ENCODE measurements around the gene PRDM8.

DNA sequence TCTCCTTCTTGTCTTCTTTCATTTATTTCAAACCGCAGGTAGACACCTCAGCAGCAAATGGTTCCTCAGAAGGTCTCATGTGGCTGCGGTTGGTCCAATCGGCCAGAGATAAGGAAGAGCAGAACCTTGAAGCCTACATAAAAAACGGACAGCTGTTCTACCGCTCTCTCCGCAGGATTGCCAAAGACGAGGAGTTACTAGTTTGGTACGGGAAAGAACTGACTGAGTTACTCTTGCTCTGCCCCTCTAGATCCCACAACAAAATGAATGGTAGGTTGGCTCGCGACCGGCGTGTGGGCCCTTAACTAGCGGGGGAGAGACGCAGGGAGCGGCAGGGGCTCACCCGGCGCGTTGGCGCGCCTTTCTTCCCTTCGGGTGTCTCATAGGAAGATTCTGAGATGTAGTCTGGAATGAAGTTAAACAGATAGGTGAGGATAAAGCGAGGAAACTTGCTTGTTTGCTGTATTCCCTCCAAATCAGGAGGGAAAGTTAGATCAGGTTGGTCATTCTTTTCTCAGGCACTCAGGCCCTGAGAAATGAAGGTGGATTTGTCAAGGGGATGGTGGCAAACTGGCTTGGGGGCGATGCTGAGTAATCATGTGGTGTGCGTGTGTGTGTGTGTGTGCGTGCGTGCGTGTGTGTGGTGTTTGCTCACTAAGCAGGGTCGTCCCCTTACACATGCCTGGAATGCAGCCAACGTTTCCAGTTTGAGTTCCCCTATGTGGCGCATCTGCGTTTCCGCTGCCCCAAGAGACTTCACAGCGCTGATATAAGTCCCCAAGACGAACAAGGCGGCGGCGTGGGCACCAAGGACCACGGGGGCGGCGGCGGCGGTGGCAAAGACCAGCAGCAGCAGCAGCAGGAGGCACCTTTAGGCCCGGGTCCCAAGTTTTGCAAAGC lies 4.2 kb downstream of the PRDM8 start:
- TF ChIP-seq, protein P1, sequence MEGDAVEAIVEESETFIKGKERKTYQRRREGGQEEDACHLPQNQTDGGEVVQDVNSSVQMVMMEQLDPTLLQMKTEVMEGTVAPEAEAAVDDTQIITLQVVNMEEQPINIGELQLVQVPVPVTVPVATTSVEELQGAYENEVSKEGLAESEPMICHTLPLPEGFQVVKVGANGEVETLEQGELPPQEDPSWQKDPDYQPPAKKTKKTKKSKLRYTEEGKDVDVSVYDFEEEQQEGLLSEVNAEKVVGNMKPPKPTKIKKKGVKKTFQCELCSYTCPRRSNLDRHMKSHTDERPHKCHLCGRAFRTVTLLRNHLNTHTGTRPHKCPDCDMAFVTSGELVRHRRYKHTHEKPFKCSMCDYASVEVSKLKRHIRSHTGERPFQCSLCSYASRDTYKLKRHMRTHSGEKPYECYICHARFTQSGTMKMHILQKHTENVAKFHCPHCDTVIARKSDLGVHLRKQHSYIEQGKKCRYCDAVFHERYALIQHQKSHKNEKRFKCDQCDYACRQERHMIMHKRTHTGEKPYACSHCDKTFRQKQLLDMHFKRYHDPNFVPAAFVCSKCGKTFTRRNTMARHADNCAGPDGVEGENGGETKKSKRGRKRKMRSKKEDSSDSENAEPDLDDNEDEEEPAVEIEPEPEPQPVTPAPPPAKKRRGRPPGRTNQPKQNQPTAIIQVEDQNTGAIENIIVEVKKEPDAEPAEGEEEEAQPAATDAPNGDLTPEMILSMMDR (IDR thresholded peaks at IDR 0.05), result no peak
- TF ChIP-seq EZH2 (IDR thresholded peaks at IDR 0.05), result peak; percentile 74
- peak; percentile 77 for TF ChIP-seq EZH2phosphoT487 (IDR thresholded peaks at IDR 0.05)

All from neural progenitor cell (in vitro differentiated cells).